Lower leg skin (tissue), 4 donors: ENCODE results near the gene SGIP1. TPM values are rescaled to one million over a fixed set of nuclear protein-coding genes. Genes with fewer than 3 reads are reported as not detected.

Experiments used
- DNase-seq, 2 donors: peaks; one replicate each; pipeline ENCODE4 v3.0.0-alpha.2; 2019; ENCODE audit warnings: low spot score in 2 of 2
- H3K4me3 ChIP-seq: fragments of 200-600 bp; sonication (generic); 2 replicates; pipeline ENCODE4 v1.5.1; 2017; ENCODE audit warnings: mild to moderate bottlenecking, low read depth; ENCODE audit not compliant: poor library complexity, severe bottlenecking
- CTCF ChIP-seq, 3 donors: fragments of 450-650 bp; IDR thresholded peaks; one replicate each; pipeline ENCODE4 v1.5.1; 2016; ENCODE audit warnings: antibody characterized with exemption in 3 of 3, mild to moderate bottlenecking in 3 of 3, moderate library complexity in 2 of 3
- POLR2A ChIP-seq, 2 donors: fragments of 450-650 bp; IDR thresholded peaks; one replicate each; pipeline ENCODE4 v1.6.1; 2016 to 2017; ENCODE audit warnings: antibody characterized with exemption in 2 of 2, mild to moderate bottlenecking in 1 of 2, moderate library complexity in 1 of 2
- WGBS, 2 donors: methylation state at CpG; one replicate each; pipeline ENCODE4 v1.1.5; 2018; 5-methylcytosine and 5-hydroxymethylcytosine counted together
- intact Hi-C: fragments of 100-400 bp; cut with DNase I; formaldehyde crosslinking; loops from one replicate; pipeline ENCODE4 v1.15.0; 2023; ENCODE audit warnings: low total_unique reads
- total RNA-seq, 4 donors: library from RNA; depleted of rRNA; stranded (reverse); fragments of >200 nt; gene quantifications; one replicate each; pipeline ENCODE4 v1.1.0, GENCODE V29; 2016

SGIP1 gene
- total RNA-seq, 4 donors from 2014 or later = 0.39 to 7.0 (median 2.4) TPM

- 82 to 87% methylated on average over 3 of the region's 3 CpGs for WGBS, 2 donors
- DNase-seq = no peak
- intact Hi-C loops = no loop called here
- TF ChIP-seq POLR2A (IDR thresholded peaks at IDR 0.05) (no peak), CTCF (IDR thresholded peaks at IDR 0.05) (no peak)
- no peak overlapping the region for H3K4me3 ChIP-seq
These were observed 65.4 kb downstream of the SGIP1 start for GRCh38 chr1:66599346-66599745.

GRCh38 chr1:66599899-66600737, 66.2 kb downstream of the SGIP1 start:
- 83 to 90% methylated on average over 14 of the region's 14 CpGs for WGBS, 2 donors
- H3K4me3 ChIP-seq = no peak overlapping the region
- intact Hi-C loops = no loop called here
- no peak for TF ChIP-seq POLR2A (IDR thresholded peaks at IDR 0.05)
- TF ChIP-seq CTCF (IDR thresholded peaks at IDR 0.05) = no peak
- DNase-seq = no peak

- DNase-seq = no peak
- intact Hi-C loops = no loop called here
- WGBS, 2 donors = 85 to 90% methylated on average over 10 of the region's 10 CpGs
- H3K4me3 ChIP-seq = no peak overlapping the region
- TF ChIP-seq CTCF (IDR thresholded peaks at IDR 0.05) (no peak), POLR2A (IDR thresholded peaks at IDR 0.05) (no peak)
These were observed 71.6 kb downstream of the SGIP1 start for GRCh38 chr1:66605419-66605997.

- TF ChIP-seq POLR2A (IDR thresholded peaks at IDR 0.05) (no peak), CTCF (IDR thresholded peaks at IDR 0.05) (no peak)
- WGBS, 2 donors = 62 to 71% methylated on average over 3 of the region's 3 CpGs
- intact Hi-C loops = no loop called here
- H3K4me3 ChIP-seq = no peak overlapping the region
- DNase-seq = no peak
These were observed 72.6 kb downstream of the SGIP1 start for GRCh38 chr1:66606362-66607065.

- WGBS, 2 donors = 91 to 94% methylated on average over 2 of the region's 2 CpGs
- TF ChIP-seq POLR2A (IDR thresholded peaks at IDR 0.05) (no peak), CTCF (IDR thresholded peaks at IDR 0.05) (no peak)
- no peak overlapping the region for H3K4me3 ChIP-seq
- intact Hi-C loops = no loop called here
- no peak for DNase-seq
These were observed 73.5 kb downstream of the SGIP1 start for GRCh38 chr1:66607458-66607857.
